ENCODE results near the gene EFCAB12.
"Not testable (repeated sequence)": the region's sequence is repeated elsewhere in the genome, so short reads cannot be mapped to it uniquely, and the experiment has no call there.

The EFCAB12 gene

GRCh38 chr3:129371041-129371826 lies 57.2 kb downstream of the EFCAB12 start:
- in situ Hi-C loops (cut with MboI; ENCODE audit: low sequenced_read_pairs): no loop called here

- in situ Hi-C loops (cut with MboI; ENCODE audit: low sequenced_read_pairs): no loop called here
Observed at GRCh38 chr3:129370248-129370964, 58.0 kb downstream of the EFCAB12 start.

GRCh38 chr3:129369711-129370110 lies 58.7 kb downstream of the EFCAB12 start:
- in situ Hi-C loops (cut with MboI; ENCODE audit: low sequenced_read_pairs): no loop called here

DNA sequence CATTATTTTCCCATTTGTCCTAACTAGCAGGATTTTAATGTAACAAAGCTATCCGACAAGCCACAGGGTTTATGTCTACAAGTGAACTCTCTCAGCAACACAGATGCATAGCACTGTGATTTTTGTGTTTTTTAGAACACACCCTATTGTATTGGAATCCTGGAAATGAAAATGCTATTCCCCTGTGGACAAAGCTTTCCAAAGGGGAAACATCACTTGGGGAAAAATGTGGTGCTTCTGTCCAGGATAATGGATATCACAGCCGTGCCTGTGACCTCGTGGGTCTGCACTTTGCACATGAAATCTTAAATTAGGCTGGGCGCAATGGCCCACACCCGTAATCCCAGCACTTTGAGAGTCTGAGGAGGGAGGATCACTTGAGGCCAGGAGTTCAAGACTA lies 60.6 kb downstream of the EFCAB12 start:
- in situ Hi-C loops (cut with MboI; ENCODE audit: low sequenced_read_pairs): no loop called here

DNA sequence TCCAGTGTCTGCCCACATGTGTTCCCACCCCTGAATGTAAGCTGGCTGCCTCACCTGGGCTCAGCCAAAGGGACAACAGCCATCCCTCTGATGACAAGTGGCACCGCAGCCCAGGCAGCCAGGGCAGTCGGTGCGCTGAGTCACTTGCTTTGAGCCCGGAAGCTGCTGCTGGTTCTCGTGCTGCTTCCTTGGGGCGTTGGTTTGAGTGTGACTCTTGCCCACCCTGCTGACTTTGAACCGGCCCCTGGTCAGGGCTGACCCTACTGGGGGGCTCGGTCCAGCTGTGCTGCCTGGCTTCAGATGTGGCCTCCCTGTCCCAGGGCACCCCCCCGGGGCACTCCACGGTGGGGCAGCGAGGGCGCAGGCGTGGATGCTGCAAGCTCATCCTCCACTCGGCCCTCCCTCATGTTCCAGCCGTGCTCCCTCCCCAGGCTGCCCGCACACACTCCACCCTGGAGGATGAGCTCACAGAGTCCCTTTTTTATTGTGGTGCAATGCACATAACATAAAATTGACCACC lies 62.1 kb downstream of the EFCAB12 start:
- in situ Hi-C loops (cut with MboI; ENCODE audit: low sequenced_read_pairs): no loop called here

DNA sequence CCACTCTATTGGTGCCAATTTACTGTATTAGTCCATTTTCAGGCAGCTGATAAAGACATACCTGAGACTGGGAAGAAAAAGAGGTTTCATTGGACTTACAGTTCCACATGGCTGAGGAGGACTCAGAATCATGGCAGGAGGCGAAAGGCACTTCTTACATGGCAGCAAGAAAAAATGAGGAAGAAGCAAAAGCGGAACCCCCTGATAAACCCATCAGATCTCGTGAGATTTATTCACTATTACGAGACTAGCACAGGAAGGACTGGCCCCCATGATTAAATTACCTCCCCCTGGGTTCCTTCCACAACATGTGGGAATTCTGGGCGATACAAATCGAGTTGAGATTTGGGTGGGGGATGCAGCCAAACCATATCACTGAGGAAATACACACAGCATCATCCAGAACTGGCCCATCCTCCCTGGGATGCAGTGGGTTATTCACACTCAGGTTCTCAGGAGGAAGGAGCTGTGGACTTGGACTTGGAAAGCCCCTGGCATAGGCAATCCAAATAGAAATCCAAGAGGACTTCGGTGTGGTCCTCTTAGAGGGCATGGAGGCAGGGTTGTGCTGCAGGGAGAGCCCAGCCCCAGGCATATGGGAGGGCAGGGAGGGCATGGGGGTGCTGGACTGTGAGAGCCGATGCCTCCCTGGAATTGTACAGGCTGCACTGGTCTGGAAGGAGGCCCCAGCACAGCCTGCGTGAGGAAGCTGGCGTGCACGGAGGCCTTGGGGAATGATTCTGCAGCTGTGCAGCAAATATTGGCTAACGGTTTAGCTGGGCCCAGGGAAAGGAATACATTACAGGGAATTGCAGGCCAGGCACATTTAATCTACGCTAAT lies 62.9 kb downstream of the EFCAB12 start:
- in situ Hi-C loops (cut with MboI; ENCODE audit: low sequenced_read_pairs): no loop called here

DNA sequence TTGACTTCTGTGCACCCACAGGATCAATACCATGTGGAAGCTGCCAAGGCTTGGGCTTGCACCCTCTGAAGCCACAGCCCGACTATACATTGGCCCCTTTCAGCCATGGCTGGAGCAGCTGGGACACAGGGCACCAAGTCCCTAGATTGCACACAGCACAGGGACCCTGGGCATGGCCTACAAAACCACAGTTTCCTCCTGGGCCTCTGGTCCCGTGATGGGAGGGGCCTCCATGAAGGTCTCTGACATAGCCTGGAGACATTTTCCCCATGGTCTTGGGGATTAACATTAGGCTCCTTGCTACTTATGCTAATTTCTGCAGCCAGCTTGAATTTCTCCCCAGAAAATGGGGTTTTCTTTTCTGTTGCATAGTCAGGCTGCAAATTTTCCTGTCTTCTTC lies 63.6 kb downstream of the EFCAB12 start:
- in situ Hi-C loops (cut with MboI; ENCODE audit: low sequenced_read_pairs): not testable (repeated sequence)

DNA sequence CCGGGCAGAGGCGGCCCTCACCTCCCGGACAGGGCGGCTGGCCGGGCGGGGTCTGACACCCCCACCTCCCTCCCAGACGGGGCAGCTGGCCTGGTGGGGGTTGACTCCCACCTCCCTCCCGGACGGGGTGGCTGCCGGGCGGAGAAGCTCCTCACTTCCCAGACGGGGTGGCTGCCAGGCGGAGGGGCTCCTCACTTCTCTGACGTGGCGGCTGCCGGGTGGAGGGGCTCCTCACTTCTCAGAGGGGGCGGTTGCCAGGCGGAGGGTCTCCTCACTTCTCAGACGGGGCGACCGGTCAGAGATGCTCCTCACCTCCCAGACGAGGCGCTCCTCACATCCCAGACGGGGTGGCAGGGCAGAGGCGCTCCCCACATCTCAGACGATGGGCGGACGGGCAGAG lies 65.1 kb downstream of the EFCAB12 start:
- in situ Hi-C loops (cut with MboI; ENCODE audit: low sequenced_read_pairs): not testable (repeated sequence)

DNA sequence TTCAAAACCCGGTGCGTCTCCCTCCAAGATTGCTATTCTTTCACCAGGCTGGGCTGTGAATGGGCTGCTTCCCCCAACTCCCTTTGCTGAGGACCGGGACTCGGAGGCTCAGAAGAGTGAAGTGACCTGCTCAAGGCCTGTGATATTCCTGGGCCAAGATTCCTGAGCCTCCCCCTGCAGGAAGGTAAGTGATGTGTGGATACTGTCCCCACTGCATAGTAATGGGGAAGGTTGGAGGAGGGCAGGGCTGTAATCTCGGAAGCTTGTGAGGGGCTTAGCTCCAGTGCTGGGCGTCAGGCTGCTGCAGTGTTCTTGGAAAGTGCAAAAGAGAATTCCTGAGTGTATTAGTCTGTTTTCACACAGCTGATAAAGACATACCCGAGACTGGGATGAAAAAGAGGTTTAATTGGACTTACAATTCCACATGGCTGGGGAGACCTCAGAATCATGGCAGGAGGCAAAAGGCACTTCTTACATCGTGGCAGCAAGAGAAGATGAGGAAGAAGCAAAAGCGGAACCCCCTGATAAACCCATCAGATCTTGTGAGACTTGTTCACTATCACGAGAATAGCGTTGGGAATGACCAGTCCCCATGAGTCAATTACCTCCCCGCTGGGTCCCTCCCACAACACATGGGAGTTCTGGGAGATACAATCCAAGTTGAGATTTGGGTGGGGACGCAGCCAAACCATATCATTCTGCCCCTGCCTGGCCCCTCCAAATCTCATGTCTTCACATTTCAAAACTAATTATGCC lies 67.6 kb downstream of the EFCAB12 start:
- in situ Hi-C loops (cut with MboI; ENCODE audit: low sequenced_read_pairs): no loop called here

- in situ Hi-C loops (cut with MboI; ENCODE audit: low sequenced_read_pairs): no loop called here
Observed at GRCh38 chr3:129360171-129360611, 68.2 kb downstream of the EFCAB12 start.

- in situ Hi-C loops (cut with MboI; ENCODE audit: low sequenced_read_pairs): no loop called here
Observed at GRCh38 chr3:129358772-129359371, 69.6 kb downstream of the EFCAB12 start.

GRCh38 chr3:129358177-129358771 lies 70.2 kb downstream of the EFCAB12 start:
- in situ Hi-C loops (cut with MboI; ENCODE audit: low sequenced_read_pairs): no loop called here

DNA sequence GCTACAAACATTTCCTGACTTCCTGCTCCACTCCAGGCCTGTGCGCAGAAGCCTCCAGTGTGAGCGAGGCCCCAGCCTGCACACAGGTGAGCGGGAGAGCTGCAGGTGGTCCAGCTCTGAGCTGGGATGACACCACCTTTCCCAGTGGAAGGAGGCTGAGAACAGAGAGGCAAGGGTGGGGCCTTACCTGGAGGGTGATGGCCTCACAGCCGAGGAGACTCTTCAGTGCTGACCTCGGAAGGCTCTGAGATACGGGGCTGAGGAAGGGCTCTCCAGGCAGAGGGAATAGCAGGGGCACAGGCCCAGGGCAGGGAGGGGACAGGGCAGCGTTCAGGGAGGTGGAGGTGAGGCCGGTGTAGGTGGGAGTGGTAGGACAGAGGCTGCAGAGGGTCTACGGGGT lies 70.8 kb downstream of the EFCAB12 start:
- in situ Hi-C loops (cut with MboI; ENCODE audit: low sequenced_read_pairs): no loop called here

DNA sequence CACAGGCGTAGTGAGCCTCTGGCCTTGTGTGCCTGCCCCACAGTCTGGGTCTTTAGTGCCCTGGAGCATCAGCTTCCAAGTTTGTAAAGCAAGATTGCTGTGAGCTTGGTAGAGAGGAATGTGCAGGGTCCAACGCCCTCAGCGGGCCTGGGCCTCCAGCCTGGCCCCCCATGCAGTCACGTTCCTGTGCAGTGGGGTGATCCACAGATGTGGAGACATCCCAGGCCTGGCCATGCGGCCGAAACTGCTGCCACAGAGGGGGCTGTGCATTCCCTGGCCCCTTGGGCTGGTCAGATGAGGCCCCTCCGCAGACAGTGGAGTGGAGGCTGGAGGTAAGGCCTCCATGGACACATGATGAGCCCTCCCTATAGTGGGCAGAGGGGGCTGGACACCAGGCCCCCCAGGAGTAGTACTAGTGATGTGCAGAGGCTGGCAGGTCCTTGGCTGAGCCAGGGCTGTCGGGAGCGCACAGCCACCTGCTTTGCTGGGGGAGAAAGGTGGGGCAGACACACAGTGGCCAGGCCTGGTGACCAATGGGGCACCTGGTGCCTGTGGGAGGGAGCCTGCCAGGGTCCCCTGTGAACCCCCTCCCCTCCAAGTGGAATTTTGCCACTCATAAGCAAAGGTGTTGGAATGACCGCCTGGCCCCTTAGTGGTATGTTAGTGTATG lies 71.5 kb downstream of the EFCAB12 start:
- in situ Hi-C loops (cut with MboI; ENCODE audit: low sequenced_read_pairs): no loop called here

- in situ Hi-C loops (cut with MboI; ENCODE audit: low sequenced_read_pairs): no loop called here
Observed at GRCh38 chr3:129353589-129353941, 74.9 kb downstream of the EFCAB12 start.

- in situ Hi-C loops (cut with MboI; ENCODE audit: low sequenced_read_pairs): no loop called here
Observed at GRCh38 chr3:129352650-129353588, 75.5 kb downstream of the EFCAB12 start.

- in situ Hi-C loops (cut with MboI; ENCODE audit: low sequenced_read_pairs): no loop called here
Observed at GRCh38 chr3:129352045-129352444, 76.4 kb downstream of the EFCAB12 start.
